OCI-LY3 (cell line): ENCODE results near the gene TRPV4.

Experiments used
- EZH2phosphoT487 ChIP-seq: fragments of 200-600 bp; shearing (Covaris generic); IDR thresholded peaks from 2 replicates; pipeline ENCODE4 v1.6.1; 2018; ENCODE audit warnings: antibody characterized with exemption, mixed run types, low read depth
- TF ChIP-seq, protein P1 (sequence below): fragments of 200-600, 300-600 bp; sonication (generic); IDR thresholded peaks from 2 replicates; pipeline ENCODE4 v1.5.1; 2014; ENCODE audit warnings: antibody characterized with exemption, low read length, low read depth

DNA sequence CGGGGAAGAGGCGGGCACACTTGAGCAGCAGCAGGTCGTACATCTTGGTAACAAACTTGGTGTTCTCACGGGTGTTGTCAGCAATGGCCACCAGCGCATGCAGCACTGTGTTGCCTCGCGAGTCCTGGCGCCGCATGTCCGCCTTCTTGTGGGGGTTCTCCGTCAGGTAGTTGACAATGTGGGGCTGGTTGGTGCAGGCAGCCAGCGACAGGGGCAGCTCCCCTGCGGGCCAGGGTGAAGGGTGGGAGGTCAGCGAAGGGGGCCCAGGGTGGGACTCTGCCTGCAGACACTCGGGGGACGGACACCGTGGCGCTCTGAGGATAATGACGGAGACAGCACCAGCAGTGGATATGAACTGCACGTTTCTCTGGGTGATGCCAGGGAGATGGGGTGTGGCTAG is 34.5 kb downstream of the TRPV4 start:
- TF ChIP-seq, protein P1, sequence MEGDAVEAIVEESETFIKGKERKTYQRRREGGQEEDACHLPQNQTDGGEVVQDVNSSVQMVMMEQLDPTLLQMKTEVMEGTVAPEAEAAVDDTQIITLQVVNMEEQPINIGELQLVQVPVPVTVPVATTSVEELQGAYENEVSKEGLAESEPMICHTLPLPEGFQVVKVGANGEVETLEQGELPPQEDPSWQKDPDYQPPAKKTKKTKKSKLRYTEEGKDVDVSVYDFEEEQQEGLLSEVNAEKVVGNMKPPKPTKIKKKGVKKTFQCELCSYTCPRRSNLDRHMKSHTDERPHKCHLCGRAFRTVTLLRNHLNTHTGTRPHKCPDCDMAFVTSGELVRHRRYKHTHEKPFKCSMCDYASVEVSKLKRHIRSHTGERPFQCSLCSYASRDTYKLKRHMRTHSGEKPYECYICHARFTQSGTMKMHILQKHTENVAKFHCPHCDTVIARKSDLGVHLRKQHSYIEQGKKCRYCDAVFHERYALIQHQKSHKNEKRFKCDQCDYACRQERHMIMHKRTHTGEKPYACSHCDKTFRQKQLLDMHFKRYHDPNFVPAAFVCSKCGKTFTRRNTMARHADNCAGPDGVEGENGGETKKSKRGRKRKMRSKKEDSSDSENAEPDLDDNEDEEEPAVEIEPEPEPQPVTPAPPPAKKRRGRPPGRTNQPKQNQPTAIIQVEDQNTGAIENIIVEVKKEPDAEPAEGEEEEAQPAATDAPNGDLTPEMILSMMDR: no peak
- no peak for TF ChIP-seq EZH2phosphoT487
